GM19035 (cell line): Measurements from ENCODE around the gene HYDIN.

Experiments
- ATAC-seq: cut with Tn5 transposase; IDR thresholded peaks from one replicate; pipeline ENCODE4 v1.9.1; 2021; ENCODE audit not compliant: unreplicated experiment

HYDIN gene

GRCh38 chr16:71230122-71230845 is at the start of gene HYDIN:
HYDIN (minus strand) TSS chr16:71230722; CDS start chr16:71186895, 43,827 bp downstream.
- no peak for ATAC-seq

GRCh38 chr16:71276589-71277334 is 46.2 kb upstream of the HYDIN start:
- no peak for ATAC-seq

GRCh38 chr16:71273384-71273783 is 42.9 kb upstream of the HYDIN start:
- no peak for ATAC-seq

GRCh38 chr16:71264299-71264698 is 33.8 kb upstream of the HYDIN start:
- ATAC-seq, result no peak

- ATAC-seq, result no peak
These were observed 33.1 kb upstream of the HYDIN start for GRCh38 chr16:71263582-71263981.

- ATAC-seq, result no peak
These were observed 31.9 kb upstream of the HYDIN start for GRCh38 chr16:71262391-71262790.

- no peak for ATAC-seq
These were observed 30.5 kb upstream of the HYDIN start for GRCh38 chr16:71260995-71261394.

- ATAC-seq, result no peak
These were observed 28.6 kb upstream of the HYDIN start for GRCh38 chr16:71259086-71259485.

- ATAC-seq, result no peak
These were observed 27.9 kb upstream of the HYDIN start for GRCh38 chr16:71258372-71258771.

GRCh38 chr16:71257768-71258167 is 27.2 kb upstream of the HYDIN start:
- no peak for ATAC-seq

- ATAC-seq, result no peak
These were observed 25.2 kb upstream of the HYDIN start for GRCh38 chr16:71255721-71256120.

GRCh38 chr16:71254832-71255525 is 24.5 kb upstream of the HYDIN start:
- no peak for ATAC-seq

- no peak for ATAC-seq
These were observed 20.1 kb upstream of the HYDIN start for GRCh38 chr16:71250461-71251235.

- no peak for ATAC-seq
These were observed 18.9 kb upstream of the HYDIN start for GRCh38 chr16:71249399-71249798.

GRCh38 chr16:71247478-71247877 is 17.0 kb upstream of the HYDIN start:
- no peak for ATAC-seq

- ATAC-seq, result no peak
These were observed 15.8 kb upstream of the HYDIN start for GRCh38 chr16:71246309-71246708.

GRCh38 chr16:71244521-71244920 is 14.0 kb upstream of the HYDIN start:
- ATAC-seq, result no peak

GRCh38 chr16:71242601-71243000 is 12.1 kb upstream of the HYDIN start:
- ATAC-seq, result no peak

GRCh38 chr16:71242036-71242435 is 11.5 kb upstream of the HYDIN start:
- no peak for ATAC-seq

- ATAC-seq, result no peak
These were observed 1.2 kb downstream of the HYDIN start for GRCh38 chr16:71229344-71229743.
